NT2/D1 (cell line): ENCODE results near the gene KLHL29.

Experiments used
- YY1 ChIP-seq: IDR thresholded peaks from 2 replicates; pipeline ENCODE4 v1.6.1; 2011; ENCODE audit not compliant: insufficient read length, insufficient read depth
- ZNF274 ChIP-seq: IDR thresholded peaks from 2 replicates; pipeline ENCODE4 v1.6.1; 2011; ENCODE audit warnings: mild to moderate bottlenecking, low read depth, low read length

DNA sequence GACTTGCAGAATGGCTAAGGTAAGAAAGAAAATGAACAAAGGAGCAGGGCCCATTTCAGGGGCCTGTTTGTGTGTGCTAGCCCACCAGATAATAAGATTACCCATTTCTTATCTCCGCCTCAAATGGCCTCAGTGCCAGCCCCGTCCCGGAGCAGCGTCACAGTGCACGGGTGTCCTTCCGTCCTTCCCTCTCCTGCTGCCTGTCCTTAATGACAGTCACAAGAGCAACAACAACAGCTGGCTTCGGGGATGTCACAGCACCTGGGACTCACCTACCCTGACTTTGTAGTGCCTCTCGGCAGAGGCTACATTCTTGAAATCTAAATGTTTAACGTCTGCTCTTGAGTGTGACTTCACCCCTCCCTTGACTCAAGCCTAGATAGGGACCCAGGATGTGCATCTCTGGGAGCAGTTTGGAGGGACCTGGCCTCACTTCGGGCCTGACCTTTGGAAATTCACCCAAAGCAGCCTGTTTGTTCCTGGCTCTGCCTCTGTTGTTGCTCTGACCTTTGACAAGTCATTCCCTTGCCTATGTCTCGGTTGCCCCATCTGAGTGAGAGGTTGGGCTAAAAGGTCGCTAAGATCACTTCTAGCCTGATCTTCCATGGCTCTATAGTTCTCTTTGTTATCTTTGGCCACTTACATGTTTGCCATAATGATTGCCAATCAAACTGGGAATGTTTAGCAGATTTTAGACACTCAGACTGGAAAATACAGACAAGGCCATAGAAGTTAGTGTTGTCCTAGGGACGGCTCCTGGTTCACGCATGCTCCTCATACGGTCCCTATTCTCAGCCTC, 122.5 kb downstream of the KLHL29 start:
- TF ChIP-seq ZNF274 (no peak), YY1 (no peak)
